ENCODE data around the gene ASB13.

The ASB13 gene

DNA sequence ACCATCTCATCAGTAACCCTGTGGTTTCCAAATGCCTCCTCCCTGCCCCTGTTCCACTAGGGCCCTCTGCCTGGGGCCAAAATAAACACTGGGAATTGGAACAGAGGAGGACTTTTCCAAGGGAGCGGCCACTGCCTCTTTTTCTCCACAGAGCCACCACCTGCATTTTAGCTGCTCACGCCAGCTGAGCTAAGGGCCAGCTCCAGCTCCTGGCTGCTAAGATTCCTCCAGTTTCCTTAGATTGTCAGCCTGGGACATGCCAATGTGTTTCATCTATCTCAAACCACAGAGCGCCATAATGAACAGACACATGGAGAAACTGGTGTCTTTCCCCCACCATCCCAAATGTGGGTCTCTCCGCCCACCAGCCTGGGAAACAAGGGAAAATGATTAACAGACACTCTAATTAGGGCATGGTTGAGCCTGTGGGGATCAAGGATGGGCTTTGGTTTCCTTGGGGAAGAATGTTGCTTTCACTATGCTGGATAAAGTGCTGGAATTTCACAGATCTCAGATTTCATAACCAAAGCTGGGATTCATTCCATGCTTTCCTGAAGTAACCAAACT lies 52.2 kb downstream of the ASB13 start:
- H3K4me3 ChIP-seq (IDR thresholded peaks at IDR 0.05; ENCODE audit: insufficient read depth, low read depth, low read length), result no peak overlapping the region
- H3K27me3 ChIP-seq (ENCODE audit: insufficient read depth, low read depth), result no peaks in the 10 kb centered on the region
- no peak overlapping the region for H3K4me2 ChIP-seq
- TF ChIP-seq, protein P1, sequence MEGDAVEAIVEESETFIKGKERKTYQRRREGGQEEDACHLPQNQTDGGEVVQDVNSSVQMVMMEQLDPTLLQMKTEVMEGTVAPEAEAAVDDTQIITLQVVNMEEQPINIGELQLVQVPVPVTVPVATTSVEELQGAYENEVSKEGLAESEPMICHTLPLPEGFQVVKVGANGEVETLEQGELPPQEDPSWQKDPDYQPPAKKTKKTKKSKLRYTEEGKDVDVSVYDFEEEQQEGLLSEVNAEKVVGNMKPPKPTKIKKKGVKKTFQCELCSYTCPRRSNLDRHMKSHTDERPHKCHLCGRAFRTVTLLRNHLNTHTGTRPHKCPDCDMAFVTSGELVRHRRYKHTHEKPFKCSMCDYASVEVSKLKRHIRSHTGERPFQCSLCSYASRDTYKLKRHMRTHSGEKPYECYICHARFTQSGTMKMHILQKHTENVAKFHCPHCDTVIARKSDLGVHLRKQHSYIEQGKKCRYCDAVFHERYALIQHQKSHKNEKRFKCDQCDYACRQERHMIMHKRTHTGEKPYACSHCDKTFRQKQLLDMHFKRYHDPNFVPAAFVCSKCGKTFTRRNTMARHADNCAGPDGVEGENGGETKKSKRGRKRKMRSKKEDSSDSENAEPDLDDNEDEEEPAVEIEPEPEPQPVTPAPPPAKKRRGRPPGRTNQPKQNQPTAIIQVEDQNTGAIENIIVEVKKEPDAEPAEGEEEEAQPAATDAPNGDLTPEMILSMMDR (conservative IDR thresholded peaks at IDR 0.05; ENCODE audit: low read depth, low read length), result no peak
- no peaks in the 10 kb centered on the region for H3K36me3 ChIP-seq (ENCODE audit: insufficient read depth)
- no peaks in the 10 kb centered on the region for H3K79me2 ChIP-seq (ENCODE audit: insufficient read depth, low read depth)
- H3K4me1 ChIP-seq (ENCODE audit: low read depth, poor library complexity, severe bottlenecking), result no peaks in the 10 kb centered on the region
- H3K9ac ChIP-seq, result no peak overlapping the region
- no peak overlapping the region for H3K27ac ChIP-seq
- no peak overlapping the region for H2AFZ ChIP-seq (ENCODE audit: low read depth)
- H4K20me1 ChIP-seq (ENCODE audit: insufficient read depth), result no peaks in the 10 kb centered on the region

- TF ChIP-seq, protein P1 (conservative IDR thresholded peaks at IDR 0.05; ENCODE audit: low read depth, low read length), result no peak
- no peak overlapping the region for H3K9ac ChIP-seq
- no peaks in the 10 kb centered on the region for H4K20me1 ChIP-seq (ENCODE audit: insufficient read depth)
- H3K4me3 ChIP-seq (IDR thresholded peaks at IDR 0.05; ENCODE audit: insufficient read depth, low read depth, low read length), result no peak overlapping the region
- H3K27ac ChIP-seq, result no peak overlapping the region
- H3K4me1 ChIP-seq (ENCODE audit: low read depth, poor library complexity, severe bottlenecking), result no peaks in the 10 kb centered on the region
- no peaks in the 10 kb centered on the region for H3K79me2 ChIP-seq (ENCODE audit: insufficient read depth, low read depth)
- no peak overlapping the region for H3K4me2 ChIP-seq
- H3K36me3 ChIP-seq (ENCODE audit: insufficient read depth), result no peaks in the 10 kb centered on the region
- no peak overlapping the region for H2AFZ ChIP-seq (ENCODE audit: low read depth)
- H3K27me3 ChIP-seq (ENCODE audit: insufficient read depth, low read depth), result no peaks in the 10 kb centered on the region
Measured at GRCh38 chr10:5613481-5614154, 52.8 kb downstream of the ASB13 start.

DNA sequence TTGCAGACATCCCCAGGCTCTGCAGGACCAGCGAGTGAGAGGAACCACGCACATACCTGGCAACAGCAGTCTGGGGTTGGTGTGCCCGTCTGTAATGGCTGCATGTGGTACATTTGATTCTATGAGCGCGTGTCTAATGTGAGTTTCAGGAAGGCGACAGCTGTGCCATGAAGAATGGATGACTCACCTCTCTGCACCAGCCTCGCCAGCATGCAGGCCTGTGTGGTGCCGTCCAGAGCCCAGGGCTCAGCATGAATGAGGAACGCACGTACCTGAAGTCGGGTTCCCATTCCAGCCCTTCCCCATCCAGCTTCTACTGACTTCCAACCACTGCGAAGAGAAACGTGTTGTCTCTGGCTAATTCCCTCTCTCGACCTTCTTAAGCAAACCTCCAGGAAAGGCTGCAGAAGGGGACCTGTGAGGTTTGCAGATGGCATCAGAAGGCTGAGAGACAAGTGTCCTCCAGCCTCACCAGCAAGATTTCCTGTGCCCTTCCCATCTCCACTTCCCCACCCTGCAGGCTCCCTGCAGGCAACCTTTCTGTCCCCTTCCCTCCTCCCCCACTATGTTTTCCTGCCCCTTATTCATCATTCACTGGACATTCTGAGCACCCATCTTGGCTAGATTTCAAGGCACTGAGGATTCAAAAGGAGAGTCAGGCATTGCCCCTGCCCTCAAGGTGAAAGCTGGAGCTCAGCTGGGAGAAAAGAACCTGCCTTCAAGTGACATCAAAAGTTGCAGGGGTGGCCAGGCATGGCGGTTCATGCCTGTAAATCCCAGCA lies 54.3 kb downstream of the ASB13 start:
- no peaks in the 10 kb centered on the region for H3K4me1 ChIP-seq (ENCODE audit: low read depth, poor library complexity, severe bottlenecking)
- no peaks in the 10 kb centered on the region for H3K79me2 ChIP-seq (ENCODE audit: insufficient read depth, low read depth)
- no peak overlapping the region for H3K27ac ChIP-seq
- H3K4me3 ChIP-seq (IDR thresholded peaks at IDR 0.05; ENCODE audit: insufficient read depth, low read depth, low read length), result no peak overlapping the region
- no peaks in the 10 kb centered on the region for H4K20me1 ChIP-seq (ENCODE audit: insufficient read depth)
- H3K9ac ChIP-seq, result no peak overlapping the region
- H3K4me2 ChIP-seq, result no peak overlapping the region
- no peak overlapping the region for H2AFZ ChIP-seq (ENCODE audit: low read depth)
- TF ChIP-seq, protein P1 (conservative IDR thresholded peaks at IDR 0.05; ENCODE audit: low read depth, low read length), result no peak
- H3K36me3 ChIP-seq (ENCODE audit: insufficient read depth), result no peaks in the 10 kb centered on the region
- no peaks in the 10 kb centered on the region for H3K27me3 ChIP-seq (ENCODE audit: insufficient read depth, low read depth)

DNA sequence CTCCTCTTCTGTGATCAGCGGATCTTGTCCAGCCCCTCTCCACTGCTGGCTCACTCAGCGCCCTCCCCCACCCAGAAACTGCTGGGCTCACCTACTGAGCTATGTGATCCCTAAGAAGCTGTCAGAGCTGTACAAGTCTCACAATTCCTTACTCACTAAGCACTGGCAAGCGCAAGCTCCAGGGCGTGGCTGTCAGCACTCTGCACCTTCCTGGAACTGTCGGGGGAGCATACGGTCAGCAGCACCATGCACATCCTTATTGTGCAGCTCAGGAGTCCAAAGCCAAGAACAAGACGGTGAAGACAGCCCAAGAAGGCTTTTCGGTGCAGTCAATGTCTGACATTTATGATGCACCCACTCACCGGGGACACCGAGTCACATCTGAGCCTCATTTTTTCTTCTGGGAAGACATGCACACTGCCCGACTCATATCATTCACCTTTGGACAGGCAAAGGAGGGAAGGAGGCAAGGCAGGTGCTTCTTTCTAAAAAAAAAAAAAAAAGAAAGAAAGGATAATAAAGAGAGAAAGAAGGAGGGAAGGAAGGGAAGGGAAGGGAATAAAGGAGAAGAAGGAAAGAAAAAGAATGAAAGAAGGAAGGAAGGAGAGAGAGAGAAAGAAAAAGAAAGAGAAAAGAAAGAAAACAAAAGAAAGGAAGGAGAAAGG lies 56.3 kb downstream of the ASB13 start:
- Histone ChIP-seq H2AFZ (ENCODE audit: low read depth) (no peak overlapping the region), H3K79me2 (ENCODE audit: insufficient read depth, low read depth) (no peaks in the 10 kb centered on the region), H3K27ac (no peak overlapping the region), H4K20me1 (ENCODE audit: insufficient read depth) (no peaks in the 10 kb centered on the region), H3K27me3 (ENCODE audit: insufficient read depth, low read depth) (no peaks in the 10 kb centered on the region), H3K4me1 (ENCODE audit: low read depth, poor library complexity, severe bottlenecking) (no peaks in the 10 kb centered on the region), H3K4me3 (IDR thresholded peaks at IDR 0.05; ENCODE audit: insufficient read depth, low read depth, low read length) (no peak overlapping the region), H3K4me2 (no peak overlapping the region), H3K36me3 (ENCODE audit: insufficient read depth) (no peaks in the 10 kb centered on the region), H3K9ac (no peak overlapping the region)
- TF ChIP-seq, protein P1 (conservative IDR thresholded peaks at IDR 0.05; ENCODE audit: low read depth, low read length), result no peak

All from KMS-11 (cell line).